GM18526 (cell line): ENCODE data around the gene S100A4.

ENCODE experiments used
- POLR2A ChIP-seq: IDR thresholded peaks from 3 replicates; pipeline ENCODE4 v1.6.1; 2011; ENCODE audit not compliant: insufficient read length; ENCODE audit errors: extremely low read depth

The S100A4 gene

DNA sequence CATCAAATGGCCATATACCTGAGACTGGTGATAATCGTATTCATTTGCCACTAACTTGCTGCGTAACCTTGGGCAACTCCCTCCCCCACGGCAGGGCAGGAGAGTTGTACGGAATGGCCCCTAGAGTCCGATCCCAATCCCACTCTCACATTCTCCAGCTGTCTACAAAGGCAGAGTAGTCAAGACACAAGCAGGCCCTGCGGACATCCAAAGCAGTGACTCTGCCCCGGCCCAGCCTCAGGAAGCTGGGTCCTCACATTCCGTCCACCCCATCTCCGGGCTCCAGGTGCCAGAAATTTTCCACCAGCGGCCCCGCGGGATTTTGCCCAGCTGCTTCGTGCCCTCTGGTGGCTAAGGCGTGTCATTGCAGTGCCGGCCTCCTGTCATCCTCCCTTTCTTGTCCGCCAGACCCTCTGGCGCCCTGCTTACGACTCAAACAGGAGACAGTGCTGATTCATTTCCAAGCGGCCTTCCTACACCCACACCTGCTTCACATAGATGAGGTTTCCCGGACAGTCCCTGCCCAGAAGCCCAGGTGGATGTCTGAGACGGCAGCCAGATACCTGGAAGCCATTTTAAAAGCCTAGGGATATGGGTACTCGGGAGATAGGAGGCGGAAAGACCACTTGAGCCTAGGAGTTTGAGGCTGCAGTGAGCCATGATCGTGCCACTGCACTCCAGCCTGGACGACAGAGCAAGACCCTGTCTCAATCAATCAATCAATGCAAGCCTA, 22.9 kb upstream of the S100A4 start:
- no peak for TF ChIP-seq POLR2A

DNA sequence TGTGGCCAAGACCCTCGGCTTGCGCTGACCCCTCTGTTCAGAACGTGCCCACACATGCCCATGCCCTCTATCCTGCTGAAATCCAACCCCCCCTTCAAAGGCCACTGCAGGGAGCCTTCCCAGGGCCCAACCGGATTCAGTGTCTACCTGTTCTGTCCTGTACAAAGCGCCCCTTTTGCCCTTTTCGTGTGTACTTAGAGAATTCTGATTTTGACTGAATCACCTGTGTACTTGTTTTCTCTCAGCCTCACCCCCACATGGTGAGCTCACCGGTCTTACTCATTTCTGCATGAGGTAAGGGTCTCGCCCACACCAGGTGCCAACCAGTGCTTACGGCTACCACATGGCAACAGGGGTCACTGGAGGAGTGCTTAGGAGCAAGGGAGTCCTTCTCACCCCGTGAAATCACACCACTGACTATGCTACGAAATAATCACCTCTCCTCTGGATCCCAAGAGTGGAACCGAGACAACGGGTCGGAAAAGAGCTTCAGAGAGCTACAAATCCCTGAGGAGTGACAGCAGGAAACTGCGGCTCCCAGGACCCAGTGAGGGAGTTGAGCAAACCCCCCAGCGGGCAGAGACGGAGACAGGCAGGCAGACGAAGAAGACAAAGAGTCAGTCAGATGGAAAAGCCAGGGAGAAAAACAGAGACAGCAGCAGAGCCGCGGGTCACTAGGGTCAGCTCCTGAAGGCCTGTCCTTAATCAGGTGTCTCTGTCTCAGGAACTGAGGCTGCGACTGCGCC, 22.2 kb upstream of the S100A4 start:
- TF ChIP-seq POLR2A = no peak

DNA sequence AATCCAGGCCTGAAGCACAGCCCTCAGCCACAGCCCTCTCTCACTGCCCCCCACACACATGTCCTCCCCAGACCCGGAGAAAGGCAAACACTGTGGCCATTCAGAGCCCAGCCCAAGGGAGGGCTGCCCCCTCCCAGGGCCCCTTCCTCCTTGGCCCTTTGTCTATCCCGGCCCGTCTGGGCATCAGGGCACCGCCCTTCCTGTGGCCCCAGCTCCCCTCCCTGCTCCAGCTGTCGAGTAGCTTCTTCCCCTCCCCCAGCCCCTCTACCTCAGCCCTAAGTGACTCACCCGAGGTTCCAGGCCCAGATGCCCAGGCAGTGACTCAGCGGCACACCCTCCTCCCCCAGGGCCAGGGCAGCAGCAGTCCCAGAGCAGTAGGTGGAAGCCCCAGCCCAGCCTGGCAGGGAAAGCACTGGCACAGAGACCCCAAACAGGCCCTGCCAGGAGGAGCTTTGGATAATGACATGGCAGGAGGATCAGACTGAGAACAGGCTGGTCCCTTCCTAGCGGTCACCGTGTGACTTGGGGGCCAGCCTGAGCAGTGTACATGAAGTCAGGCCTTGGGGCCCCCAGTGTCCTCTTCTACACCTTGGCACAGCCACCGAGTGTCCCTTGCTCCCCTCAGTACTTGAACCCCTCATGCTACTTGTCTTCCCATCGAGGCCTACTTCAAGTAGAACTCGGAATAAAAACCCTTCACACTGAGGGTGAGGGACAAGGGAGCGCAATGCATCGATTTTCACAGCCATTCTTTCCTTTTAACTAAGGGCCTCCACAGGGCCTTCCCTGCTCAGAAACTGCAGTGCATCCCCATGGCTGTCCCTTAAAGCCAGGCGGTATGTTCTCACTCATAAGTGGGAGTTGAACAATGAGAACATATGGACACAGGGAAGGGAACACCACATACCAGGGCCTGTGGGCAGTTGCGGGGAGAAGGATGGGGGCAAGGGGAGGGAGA, 21.1 kb upstream of the S100A4 start:
- TF ChIP-seq POLR2A = no peak

DNA sequence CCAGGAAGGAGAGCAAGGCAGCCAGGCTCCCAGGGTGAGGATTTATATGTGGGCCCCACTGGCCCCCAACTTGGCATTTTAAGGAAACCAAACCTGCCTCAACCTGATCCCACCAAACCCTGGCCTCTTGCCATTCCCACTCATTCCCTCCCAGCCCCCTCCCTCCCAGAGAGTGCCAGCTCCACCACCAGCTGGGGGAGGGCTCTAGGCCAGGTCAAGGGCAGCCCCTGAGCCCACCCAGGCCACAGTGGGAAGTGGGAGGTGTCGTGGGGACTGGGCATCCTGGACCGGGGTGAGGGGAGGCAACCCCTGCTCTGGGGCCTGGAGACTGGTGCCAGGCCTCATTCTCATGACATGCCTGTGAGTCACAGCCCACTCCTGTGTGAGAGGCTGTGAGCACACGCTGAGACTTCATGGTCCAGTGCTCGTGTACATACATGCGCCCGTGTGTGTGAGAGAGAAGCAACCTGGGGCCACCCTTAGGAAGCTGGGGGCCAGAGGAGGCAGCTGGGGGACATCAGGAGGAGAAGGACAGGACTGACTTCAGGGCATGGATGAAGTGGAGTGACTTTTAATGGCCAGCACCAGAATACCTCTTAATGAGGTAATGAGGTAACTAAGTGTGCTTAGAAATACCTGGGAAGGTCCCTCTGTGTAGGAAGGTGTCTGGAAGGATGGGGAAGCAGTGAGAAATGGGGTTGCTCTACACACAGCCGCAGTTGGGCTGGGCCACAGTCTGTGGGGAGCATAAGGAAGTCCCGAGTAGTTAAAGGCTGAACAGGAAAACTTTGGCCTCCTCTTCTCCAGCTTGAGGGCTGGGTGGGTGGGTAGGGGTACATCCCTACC, 20.1 kb upstream of the S100A4 start, which contains the start of gene S100A2:
S100A2 (minus strand) TSS at position 316 of the 846 bp plus-strand sequence. CDS start 1,967 bp downstream, outside the sequence.
- TF ChIP-seq POLR2A = no peak

DNA sequence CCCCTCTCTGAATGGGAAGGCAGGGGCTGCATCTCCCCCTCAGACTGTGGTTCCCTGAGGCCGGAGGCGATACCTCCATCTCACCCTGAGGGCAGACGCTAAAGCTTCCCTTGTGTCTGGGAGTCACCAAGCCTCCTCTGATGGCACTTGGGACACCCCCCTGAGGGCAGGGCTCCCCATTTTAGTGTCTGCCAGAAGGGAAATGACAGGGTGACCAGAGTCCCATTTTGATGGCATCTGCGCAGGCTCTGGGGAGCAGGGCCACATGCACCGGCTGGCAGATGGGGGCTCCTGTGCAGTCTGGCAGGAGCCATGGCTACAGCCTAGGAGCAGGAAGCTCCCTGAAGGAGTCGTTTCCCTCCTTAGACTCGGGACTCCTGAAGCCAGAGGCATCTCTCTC, 18.4 kb upstream of the S100A4 start:
- no peak for TF ChIP-seq POLR2A

DNA sequence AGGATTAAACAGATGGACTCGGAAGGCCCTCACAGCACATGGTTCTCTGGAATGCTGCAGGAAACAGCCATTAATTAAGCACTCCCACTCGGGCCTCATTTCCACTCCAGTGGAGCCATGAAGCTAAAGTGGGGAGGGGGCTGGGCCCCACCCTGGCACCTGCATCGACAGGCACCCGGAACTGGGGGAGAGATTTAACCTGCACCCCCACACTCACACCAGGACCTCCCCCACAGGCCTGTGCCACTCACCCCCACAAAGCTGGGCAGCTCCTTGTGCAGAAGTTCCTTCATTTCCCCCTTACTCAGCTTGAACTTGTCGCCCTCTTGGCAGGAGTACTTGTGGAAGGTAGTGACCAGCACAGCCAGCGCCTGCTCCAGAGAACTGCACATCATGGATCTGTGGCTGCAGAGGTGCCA, 17.9 kb upstream of the S100A4 start:
- TF ChIP-seq POLR2A = no peak

DNA sequence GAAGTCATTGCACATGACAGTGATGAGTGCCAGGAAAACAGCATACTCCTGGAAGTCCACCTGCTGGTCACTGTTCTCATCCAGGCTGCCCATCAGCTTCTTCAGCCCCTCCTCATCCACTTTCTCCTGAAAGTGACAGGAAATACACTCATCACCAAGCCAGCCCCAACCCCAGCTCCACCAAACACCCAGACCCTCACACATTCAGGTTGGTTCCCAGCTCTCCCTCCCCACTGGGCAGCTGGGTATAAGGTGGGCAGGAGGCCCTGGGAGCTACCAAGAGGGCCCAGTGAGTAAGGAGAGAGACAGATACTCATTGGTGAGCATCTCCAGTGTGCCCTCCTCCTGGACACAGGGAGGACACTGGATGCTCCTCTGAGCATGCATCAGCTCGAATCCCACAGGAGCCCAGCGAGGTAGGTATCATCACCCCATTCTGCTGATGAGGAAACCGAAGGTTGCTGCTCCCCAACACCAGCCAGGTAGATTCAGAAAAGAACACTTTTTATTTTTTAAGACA, 15.9 kb upstream of the S100A4 start:
- no peak for TF ChIP-seq POLR2A

DNA sequence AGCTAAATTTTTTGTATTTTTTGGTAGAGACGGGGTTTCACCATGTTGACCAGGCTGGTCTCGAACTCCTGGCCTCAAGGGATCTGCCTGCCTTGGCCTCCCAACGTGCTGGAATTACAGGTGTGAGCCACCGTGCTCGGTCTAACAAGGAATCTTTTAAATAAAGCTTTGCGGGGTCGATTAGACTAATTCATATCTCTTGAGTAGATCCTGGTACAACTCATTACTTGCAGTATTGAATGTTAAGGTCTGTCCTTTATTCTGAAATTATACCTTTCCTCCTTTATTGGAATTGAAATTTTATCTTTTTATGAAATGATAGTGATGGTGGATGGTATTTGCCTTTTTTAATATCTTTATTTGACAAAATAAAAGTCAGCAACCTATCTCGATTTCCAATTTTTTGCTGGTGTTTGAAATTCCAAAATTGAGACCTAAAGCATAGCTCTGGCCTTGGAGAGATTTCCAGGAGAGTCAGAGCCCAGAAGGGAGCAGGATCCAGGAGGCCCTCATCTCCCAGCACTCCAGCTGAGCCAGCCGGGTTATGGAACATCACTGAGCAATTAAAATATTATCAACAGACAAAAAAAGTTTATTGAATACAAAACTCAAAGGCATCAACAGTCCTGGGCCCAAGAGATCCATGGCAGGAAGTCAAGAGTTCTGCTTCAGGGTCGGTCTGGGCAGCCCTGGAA, 15.3 kb upstream of the S100A4 start:
- no peak for TF ChIP-seq POLR2A

DNA sequence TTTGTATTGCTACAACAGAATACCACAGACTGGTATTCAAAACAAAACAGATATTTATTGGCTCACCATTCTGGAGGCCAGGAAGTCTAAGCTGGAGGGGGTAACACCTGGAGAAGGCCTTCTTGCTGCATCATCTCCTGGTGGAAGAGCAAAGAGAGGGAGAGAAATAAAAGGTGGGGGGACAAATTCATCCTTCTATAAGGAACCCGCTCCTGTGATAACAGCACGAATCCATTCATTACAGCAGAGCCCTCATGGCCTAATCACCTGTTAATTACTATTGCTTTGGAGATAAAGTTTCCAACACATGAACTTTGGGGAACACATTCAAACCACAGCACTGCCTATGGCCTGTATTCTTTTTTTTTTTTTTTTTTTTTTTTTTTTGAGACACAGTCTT, 14.6 kb upstream of the S100A4 start:
- TF ChIP-seq POLR2A = no peak

DNA sequence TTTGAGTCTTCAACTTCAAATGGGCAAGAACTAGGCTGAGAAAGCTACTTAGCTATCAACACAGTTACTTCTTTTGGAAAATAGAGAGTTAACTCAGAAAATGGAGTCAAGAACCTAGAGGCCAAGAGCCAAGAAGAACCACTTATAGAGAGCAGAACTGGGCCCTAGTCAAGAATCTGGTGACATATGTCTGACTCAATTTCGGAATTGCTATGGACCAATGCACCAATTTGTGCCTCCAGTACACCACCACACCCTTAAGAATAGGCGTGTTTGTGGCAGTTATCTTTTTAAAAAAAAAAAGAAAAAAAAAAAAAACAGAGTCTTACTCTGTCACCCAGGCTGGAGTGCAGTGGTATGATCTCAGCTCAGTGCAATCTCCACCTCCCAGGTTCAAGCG, 12.3 kb upstream of the S100A4 start:
- no peak for TF ChIP-seq POLR2A

DNA sequence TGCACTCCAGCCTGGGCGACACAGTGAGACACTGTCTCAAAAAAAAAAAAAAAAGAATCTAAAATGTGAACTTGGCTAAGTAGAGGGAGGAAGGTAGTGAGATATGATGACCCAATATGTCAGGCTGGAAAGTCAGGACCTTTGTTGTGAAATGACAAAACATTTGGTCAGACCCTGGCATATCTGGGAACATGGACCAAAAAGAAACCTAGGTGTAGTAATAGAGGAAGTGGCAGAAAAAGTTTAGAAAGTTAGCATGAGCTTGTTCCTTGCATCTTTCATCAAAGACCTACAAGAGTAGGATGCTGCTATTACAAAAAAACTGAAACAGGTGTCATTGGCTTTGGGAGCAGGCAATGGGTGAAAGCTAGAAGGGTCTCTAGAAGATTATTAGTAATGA, 10.7 kb upstream of the S100A4 start:
- TF ChIP-seq POLR2A = no peak

DNA sequence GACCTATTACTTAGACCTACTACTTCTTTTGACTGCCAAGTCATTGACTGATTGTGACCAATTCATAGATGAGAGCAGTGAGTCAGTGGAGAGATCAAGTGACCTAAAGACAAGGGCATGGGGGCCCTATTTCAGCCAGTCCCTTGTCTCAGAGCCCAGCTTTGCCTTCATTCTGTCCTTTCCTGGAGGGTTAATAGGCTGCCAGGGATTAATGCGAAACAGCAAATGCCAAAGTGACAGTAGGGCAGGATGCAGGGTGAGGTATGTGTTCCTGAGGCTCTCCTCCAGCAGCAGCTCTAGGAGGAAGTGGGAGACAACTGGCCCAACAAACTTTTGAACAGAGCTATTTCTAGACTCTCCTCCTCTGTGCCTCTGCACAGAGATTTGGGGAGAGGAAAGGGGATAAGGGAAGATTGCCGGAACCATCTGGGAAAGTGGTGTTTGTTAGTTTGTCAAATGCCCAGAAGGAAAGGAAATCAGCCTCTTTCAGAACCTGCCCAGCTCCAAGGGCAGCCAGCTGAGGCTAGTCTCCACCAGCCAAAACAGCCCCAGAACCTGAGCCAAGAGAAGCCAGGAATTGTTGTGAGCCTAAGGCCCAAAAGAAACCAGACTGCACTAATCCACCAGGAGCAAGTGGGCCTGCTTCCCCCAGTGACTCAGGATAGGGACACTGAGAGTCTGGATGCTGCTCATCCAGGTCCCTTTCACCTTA, 8.4 kb upstream of the S100A4 start:
- TF ChIP-seq POLR2A = no peak

DNA sequence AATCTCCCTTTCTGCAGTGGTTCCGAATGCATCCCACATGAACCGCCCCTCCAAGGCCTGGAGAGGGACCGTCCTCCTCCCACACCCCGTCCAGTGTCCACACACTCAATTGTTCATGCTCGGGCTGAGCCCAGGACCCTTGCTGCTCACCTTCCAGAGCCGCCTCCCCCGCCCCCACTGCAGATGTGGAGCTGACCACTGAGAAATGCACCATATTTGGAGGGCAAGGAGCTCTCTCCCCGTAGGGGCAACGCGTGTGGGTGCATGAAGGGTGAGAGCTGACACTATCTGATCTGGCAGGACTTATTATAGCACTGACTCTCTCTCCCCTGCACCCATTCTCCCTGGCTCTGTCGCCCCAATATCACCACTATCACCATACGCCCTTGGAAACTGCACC, 7.5 kb upstream of the S100A4 start:
- TF ChIP-seq POLR2A = no peak
